GM18520 (cell line): Measurements from ENCODE around the gene GTPBP1.

ENCODE experiments used
- ATAC-seq: cut with Tn5 transposase; IDR thresholded peaks from one replicate; pipeline ENCODE4 v1.9.1; 2021; ENCODE audit not compliant: unreplicated experiment

The GTPBP1 gene

GRCh38 chr22:38782402-38783094 is 76.8 kb downstream of the GTPBP1 start:
- no peak for ATAC-seq
